ENCODE measurements around the gene MAGI3.

The MAGI3 gene

GRCh38 chr1:113676524-113676923 lies 286.2 kb downstream of the MAGI3 start:
- no peak overlapping the region for H2AFZ ChIP-seq (ENCODE audit: low read length)
- H3F3A ChIP-seq (ENCODE audit: low read depth), result no peaks in the 10 kb centered on the region
- no peak overlapping the region for H3K4me3 ChIP-seq (ENCODE audit: low read length, poor library complexity, severe bottlenecking)
- H3K79me2 ChIP-seq (ENCODE audit: insufficient read depth, low read length), result no peaks in the 10 kb centered on the region
- H3K9ac ChIP-seq (ENCODE audit: low read depth, low read length, poor library complexity, severe bottlenecking), result no peak overlapping the region
- H3K27me3 ChIP-seq (ENCODE audit: insufficient read depth, low read length, poor library complexity, severe bottlenecking), result no peaks in the 10 kb centered on the region
- H3K4me1 ChIP-seq (ENCODE audit: insufficient read depth, low read length, poor library complexity, severe bottlenecking), result no peaks in the 10 kb centered on the region
- H3K4me2 ChIP-seq (ENCODE audit: low read depth, low read length, poor library complexity, severe bottlenecking), result no peak overlapping the region
- TF ChIP-seq CTCF (conservative IDR thresholded peaks at IDR 0.05; ENCODE audit: low read length) (no peak), EZH2phosphoT487 (IDR thresholded peaks at IDR 0.05; ENCODE audit: borderline replicate concordance) (no peak)
- no peaks in the 10 kb centered on the region for H3K9me2 ChIP-seq (replicated peaks; ENCODE audit: low read depth, low read length)
- no peaks in the 10 kb centered on the region for H4K20me1 ChIP-seq (ENCODE audit: insufficient read depth, low read length, poor library complexity, severe bottlenecking)
- no peaks in the 10 kb centered on the region for H3K9me3 ChIP-seq (ENCODE audit: insufficient read depth, low read depth, low read length)
- H3K36me3 ChIP-seq (ENCODE audit: insufficient read depth, low read length), result no peaks in the 10 kb centered on the region; the same call in 1 of the 2 replicates

GRCh38 chr1:113677250-113678158 lies 287.2 kb downstream of the MAGI3 start:
- Histone ChIP-seq H3K79me2 (ENCODE audit: insufficient read depth, low read length) (no peaks in the 10 kb centered on the region), H3K4me1 (ENCODE audit: insufficient read depth, low read length, poor library complexity, severe bottlenecking) (no peaks in the 10 kb centered on the region), H3K27me3 (ENCODE audit: insufficient read depth, low read length, poor library complexity, severe bottlenecking) (no peaks in the 10 kb centered on the region), H3K4me2 (ENCODE audit: low read depth, low read length, poor library complexity, severe bottlenecking) (no peak overlapping the region), H3K36me3 (ENCODE audit: insufficient read depth, low read length) (no peaks in the 10 kb centered on the region; the same call in 1 of the 2 replicates), H4K20me1 (ENCODE audit: insufficient read depth, low read length, poor library complexity, severe bottlenecking) (no peaks in the 10 kb centered on the region), H3K9me2 (replicated peaks; ENCODE audit: low read depth, low read length) (no peaks in the 10 kb centered on the region), H3F3A (ENCODE audit: low read depth) (no peaks in the 10 kb centered on the region), H3K9ac (ENCODE audit: low read depth, low read length, poor library complexity, severe bottlenecking) (no peak overlapping the region), H3K9me3 (ENCODE audit: insufficient read depth, low read depth, low read length) (no peaks in the 10 kb centered on the region), H3K4me3 (ENCODE audit: low read length, poor library complexity, severe bottlenecking) (no peak overlapping the region), H2AFZ (ENCODE audit: low read length) (no peak overlapping the region)
- TF ChIP-seq CTCF (conservative IDR thresholded peaks at IDR 0.05; ENCODE audit: low read length), result peak; percentile 81
- TF ChIP-seq EZH2phosphoT487 (IDR thresholded peaks at IDR 0.05; ENCODE audit: borderline replicate concordance), result no peak

- Histone ChIP-seq H3K4me3 (ENCODE audit: low read length, poor library complexity, severe bottlenecking) (no peak overlapping the region), H3K4me1 (ENCODE audit: insufficient read depth, low read length, poor library complexity, severe bottlenecking) (no peaks in the 10 kb centered on the region), H3F3A (ENCODE audit: low read depth) (no peaks in the 10 kb centered on the region), H3K4me2 (ENCODE audit: low read depth, low read length, poor library complexity, severe bottlenecking) (no peak overlapping the region), H4K20me1 (ENCODE audit: insufficient read depth, low read length, poor library complexity, severe bottlenecking) (no peaks in the 10 kb centered on the region), H3K9ac (ENCODE audit: low read depth, low read length, poor library complexity, severe bottlenecking) (no peak overlapping the region), H3K9me2 (replicated peaks; ENCODE audit: low read depth, low read length) (no peaks in the 10 kb centered on the region), H2AFZ (ENCODE audit: low read length) (no peak overlapping the region), H3K27me3 (ENCODE audit: insufficient read depth, low read length, poor library complexity, severe bottlenecking) (no peaks in the 10 kb centered on the region), H3K9me3 (ENCODE audit: insufficient read depth, low read depth, low read length) (no peaks in the 10 kb centered on the region), H3K79me2 (ENCODE audit: insufficient read depth, low read length) (no peaks in the 10 kb centered on the region), H3K36me3 (ENCODE audit: insufficient read depth, low read length) (no peaks in the 10 kb centered on the region; the same call in 1 of the 2 replicates)
- no peak for TF ChIP-seq EZH2phosphoT487 (IDR thresholded peaks at IDR 0.05; ENCODE audit: borderline replicate concordance)
- no peak for TF ChIP-seq CTCF (conservative IDR thresholded peaks at IDR 0.05; ENCODE audit: low read length)
Measured at GRCh38 chr1:113678159-113678469, 287.8 kb downstream of the MAGI3 start.

All from Loucy (cell line).